GM12872 (cell line): Measurements from ENCODE around the gene ABCA3.

Experiments
- TF ChIP-seq, protein P1 (sequence below): IDR thresholded peaks from 3 replicates; pipeline ENCODE4 v1.5.1; 2011; ENCODE audit warnings: low read depth, mild to moderate bottlenecking, low read length, moderate library complexity; ENCODE audit not compliant: insufficient read depth

The ABCA3 gene

DNA sequence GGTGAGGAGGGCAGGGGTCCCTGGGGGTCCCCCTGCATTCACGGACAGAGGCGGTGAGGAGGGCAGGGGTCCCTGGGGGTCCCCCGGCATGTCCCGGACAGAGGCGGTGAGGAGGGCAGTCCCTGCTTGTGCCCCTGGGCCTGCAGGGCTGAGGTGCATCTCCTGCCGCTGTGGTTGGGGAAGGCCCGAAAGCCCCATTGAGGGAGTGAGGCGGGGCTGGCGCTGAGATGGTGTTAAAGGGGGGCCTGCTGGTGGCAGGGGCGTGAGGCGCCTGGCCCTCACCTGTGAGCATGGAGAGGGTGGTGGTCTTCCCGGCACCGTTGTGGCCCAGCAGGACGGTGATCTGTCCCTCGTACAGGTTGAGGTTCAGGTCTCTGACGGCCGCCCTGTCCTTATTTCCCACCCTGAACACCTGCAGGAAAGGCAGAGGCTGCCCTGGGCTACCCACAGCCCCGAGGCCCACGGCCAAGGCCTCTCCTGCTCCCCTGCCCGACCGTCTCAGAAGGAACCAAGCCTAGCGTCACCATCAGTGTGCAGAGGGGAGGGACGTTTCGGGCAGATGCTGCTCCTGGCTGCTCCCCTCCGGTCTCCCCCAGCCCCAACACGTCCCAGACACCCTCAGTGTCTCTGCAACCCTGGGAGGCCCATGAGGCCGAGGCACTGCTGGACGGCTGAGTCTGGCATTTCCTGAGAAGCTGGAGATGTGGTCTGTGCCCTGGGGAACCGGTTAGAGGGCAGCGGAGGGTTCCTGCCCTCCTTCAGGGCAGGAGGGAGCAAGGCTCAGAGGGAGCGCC lies 41.2 kb downstream of the ABCA3 start:
- TF ChIP-seq, protein P1, sequence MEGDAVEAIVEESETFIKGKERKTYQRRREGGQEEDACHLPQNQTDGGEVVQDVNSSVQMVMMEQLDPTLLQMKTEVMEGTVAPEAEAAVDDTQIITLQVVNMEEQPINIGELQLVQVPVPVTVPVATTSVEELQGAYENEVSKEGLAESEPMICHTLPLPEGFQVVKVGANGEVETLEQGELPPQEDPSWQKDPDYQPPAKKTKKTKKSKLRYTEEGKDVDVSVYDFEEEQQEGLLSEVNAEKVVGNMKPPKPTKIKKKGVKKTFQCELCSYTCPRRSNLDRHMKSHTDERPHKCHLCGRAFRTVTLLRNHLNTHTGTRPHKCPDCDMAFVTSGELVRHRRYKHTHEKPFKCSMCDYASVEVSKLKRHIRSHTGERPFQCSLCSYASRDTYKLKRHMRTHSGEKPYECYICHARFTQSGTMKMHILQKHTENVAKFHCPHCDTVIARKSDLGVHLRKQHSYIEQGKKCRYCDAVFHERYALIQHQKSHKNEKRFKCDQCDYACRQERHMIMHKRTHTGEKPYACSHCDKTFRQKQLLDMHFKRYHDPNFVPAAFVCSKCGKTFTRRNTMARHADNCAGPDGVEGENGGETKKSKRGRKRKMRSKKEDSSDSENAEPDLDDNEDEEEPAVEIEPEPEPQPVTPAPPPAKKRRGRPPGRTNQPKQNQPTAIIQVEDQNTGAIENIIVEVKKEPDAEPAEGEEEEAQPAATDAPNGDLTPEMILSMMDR: no peak

DNA sequence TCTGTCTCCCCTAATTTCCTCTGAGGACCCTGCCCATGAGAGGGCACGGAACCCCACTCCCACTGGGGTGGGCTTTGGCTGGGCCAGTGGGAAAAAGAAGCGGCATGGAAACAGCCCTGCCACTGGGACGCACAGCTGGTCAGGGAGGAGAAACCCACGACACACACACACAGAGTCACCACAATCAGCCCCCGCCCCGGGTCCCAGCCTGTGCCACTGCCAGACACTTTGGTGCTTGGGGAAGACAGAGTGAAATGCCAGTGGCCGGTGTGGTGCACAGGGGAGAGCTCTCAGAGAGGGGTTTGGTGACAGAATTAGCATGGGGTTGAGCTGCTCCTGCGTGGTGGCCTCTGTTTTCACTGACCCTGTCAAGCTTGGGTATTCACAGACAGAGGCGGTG lies 41.9 kb downstream of the ABCA3 start:
- TF ChIP-seq, protein P1: no peak

DNA sequence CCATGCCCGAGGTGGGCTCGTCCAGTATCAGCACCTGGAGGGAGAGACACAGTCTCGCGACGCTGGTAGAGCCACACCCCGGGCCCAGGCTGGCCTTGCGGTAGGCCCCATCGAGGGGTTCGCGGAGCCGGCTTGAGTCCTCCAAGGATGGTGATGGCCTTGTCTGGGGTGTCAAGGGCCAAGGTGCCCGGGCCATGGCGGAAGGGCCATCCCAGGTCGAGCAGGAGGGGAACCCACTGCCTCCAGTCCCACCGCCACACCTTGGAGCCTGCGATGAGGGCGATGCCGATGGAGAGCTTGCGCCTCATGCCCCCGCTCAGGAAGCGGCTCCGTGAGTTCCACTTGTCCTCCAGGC lies 43.0 kb downstream of the ABCA3 start:
- TF ChIP-seq, protein P1: no peak

DNA sequence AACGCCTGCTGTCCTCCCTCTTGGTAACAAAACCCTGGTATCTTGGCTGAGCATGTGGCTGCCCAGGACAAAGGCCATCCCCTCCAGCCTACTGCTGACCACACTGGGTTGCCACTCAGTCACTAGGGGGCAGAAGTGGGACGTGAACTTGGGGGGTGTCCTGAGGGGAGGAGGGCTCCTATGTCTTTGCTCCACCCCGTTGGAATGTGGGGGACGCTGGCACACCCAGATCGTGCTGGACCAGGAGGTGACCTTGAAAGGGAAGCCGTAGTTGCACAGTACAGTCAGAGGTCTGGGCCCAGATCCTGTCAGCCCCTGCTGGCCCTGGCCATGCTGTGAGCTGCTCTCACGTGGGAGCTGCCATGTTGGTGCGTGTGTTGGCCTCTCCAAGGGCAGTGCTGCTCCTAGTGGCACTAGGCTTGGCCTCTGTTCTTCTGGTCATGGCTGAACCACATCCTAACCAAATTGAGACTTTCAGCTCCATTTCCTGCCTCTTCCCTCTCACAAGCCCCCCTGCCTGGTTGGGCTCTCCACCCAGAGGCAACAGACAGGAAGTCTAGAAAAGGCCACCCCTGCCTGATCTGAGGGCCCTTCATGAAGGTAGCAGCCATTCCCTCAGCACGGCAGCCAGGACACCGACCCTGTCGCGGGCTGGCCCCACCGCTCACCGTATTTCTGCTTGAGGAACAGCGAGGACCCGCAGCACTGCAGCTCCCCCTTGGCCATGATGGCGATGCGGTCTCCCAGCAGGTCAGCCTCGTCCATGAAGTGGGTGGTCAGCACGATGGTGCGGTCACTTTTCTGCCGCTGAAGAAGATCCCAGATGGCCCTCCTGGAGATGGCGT lies 43.6 kb downstream of the ABCA3 start:
- TF ChIP-seq, protein P1: peak; percentile 60

DNA sequence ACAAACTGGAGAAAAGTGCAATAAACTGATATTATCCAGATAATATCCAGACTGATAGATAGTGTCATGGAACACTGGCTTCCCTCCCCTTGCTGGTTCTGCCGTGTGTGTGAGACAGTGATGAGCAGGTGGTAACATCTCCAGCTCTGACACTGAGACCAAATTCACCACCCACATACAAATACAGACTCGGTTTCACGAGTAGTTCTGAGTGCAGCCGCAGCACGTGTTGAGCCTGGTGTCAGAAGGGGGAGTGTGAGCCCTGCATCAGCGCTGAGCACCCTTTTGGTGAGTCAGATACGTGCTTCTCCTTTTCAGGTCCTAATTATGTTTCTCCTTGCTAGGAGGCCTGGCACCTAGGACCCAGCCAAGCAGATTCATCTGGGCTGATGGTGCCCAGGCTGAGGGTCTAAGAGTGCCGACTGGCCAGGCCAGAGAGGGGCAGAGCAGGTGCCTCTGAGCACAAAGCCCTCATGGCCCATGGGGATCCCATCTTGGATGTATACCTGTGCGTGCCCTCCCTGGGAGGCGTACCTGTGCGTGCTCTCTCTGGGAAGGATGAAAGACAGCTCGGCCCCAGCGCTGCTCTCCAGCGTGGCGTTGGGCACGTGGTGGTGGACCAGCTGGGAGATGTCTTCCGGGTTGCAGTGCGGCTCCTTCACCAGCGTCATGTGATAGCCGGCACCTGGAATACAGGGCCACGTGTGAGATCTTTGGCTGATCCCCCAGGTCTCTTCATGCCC lies 45.3 kb downstream of the ABCA3 start:
- TF ChIP-seq, protein P1: no peak

DNA sequence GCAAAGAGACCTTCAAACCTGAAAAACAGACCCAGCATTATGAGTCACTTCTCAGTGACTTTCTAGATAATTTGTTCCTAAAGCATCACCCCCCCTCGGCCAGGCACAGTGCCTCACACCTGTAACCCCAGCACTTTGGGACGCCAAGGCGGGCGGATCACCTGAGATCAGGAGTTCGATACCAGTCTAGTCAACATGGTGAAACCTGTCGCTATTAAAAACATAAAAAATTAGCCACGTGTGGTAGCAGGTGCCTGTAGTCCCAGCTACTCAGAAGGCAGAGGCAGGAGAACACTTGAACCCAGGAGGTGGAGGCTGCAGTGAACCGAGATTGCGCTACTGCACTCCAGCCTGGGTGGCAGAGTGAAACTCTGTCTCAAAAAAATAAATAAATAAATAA lies 48.3 kb downstream of the ABCA3 start:
- TF ChIP-seq, protein P1: no peak

DNA sequence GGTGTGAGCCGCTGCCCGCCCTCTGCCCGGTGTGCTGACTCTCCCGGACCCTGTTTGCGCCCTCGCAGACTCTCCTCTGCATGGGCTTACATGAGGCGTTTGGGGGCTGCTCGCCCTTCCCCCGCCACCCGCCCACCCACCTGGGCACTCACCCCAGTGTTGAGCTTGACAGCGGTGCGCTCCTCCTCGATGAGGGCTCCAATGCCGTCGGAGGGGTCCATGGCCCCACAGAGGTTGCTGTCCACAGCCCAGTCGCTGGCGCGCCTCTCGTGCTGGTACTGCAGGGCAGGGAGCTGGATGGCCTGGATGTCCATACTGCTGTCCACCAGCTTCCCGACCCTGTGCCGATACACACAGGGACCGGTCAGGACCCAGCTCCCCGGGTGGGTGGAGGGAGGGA lies 51.2 kb downstream of the ABCA3 start:
- TF ChIP-seq, protein P1: no peak
